Measurements from ENCODE around the gene SS18L1. TPM values are rescaled to one million over a fixed set of nuclear protein-coding genes. Genes with fewer than 3 reads are reported as not detected.

The SS18L1 gene
- total RNA-seq, 1 donor from 2014 or later: 9.7 TPM

DNA sequence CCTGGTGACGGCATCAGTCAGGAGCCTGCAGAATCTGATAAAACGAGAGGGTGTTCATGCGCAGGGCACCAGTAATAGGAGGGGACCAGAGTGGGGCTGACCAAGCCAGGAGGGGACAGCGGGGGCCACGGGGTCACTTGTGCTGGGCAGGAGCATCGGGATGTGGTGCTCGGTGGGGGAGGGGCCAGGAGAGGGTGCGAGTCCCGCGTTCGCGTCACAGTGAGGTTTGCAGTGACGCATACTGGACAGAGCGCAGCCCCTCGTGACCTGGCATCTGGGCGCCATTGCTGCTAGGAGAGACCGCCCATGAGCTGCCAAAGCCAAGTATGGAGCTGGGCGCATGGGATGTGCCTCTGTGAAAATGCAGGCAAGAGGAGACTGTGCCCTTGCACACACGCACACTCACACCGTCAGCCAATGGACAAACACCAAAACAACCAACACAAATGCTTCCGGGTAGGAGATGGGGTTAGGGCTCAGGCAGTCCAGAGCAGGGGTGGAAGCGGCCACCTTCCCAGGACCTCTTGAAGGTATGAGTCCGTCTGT, 25.4 kb downstream of the SS18L1 start:
- DNase-seq (ENCODE audit: low read depth, low spot score): no peak

GRCh38 chr20:62170536-62170935, 27.0 kb downstream of the SS18L1 start:
- DNase-seq (ENCODE audit: low read depth, low spot score): no peak

DNA sequence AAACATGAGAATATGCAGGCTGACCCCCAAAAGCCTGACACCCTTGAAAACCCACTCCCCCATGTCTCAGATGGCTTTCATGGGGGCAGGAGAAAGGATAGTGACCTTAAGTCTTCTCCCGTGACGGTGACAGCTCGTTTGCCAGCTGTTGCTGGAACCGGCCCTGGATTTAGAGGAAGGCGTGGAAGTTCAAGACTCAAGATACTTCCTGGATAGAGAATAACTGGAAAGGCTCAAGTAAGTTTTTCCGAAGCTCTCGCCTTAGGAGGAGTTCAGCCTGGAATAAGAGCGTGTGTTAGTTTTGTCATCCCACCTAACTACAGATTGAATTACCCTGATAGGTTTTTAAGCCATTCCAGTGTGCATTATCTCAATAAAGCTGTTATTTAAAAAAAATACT, 27.7 kb downstream of the SS18L1 start:
- peak; percentile 30 for DNase-seq (ENCODE audit: low read depth, low spot score)

- no peak for DNase-seq (ENCODE audit: low read depth, low spot score)
Measured at GRCh38 chr20:62172666-62173065, 29.1 kb downstream of the SS18L1 start.

GRCh38 chr20:62174021-62174804, 30.6 kb downstream of the SS18L1 start:
- no peak for DNase-seq (ENCODE audit: low read depth, low spot score)

DNA sequence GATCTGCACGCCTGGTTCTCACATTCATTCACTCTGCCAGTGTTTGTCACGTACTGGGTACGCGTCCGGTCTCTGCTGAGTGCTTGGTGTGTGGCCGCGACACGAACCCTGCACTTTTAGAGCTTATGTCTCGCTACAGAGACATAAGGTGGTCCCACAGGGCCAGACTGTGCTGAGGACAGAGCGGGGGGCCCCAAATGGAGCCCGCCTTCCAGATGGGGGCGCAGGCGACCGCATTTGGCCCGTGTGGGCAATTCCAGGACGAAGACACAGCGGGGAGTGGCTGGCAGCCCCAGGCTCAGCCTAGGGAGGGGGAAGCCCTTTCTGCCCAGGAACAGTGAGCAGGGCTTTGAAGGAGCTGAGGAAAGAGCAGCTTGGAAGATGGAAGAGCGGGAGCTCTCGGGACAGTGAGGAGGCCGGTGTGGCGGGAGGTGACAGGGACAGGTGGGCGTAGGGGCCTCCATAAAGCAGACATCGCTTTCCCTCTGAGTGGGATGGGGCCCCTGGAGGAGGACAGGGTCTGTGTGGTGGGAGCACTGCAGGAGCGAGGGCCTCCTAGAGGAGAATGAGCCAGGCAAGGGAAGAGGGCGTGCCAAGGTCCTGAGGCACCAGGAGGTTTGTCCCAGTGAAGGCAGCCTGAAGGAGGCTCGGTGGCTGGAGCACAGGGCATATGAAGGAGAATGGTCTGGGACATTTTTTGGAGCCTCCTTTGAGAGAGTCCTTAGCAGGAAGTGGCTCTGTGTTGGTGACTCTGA, 31.5 kb downstream of the SS18L1 start:
- DNase-seq (ENCODE audit: low read depth, low spot score): no peak

GRCh38 chr20:62175711-62176110, 32.1 kb downstream of the SS18L1 start:
- DNase-seq (ENCODE audit: low read depth, low spot score): no peak

GRCh38 chr20:62176866-62177265, 33.3 kb downstream of the SS18L1 start:
- no peak for DNase-seq (ENCODE audit: low read depth, low spot score)

- DNase-seq (ENCODE audit: low read depth, low spot score): no peak
Measured at GRCh38 chr20:62177307-62177706, 33.7 kb downstream of the SS18L1 start.

- DNase-seq (ENCODE audit: low read depth, low spot score): no peak
Measured at GRCh38 chr20:62178316-62179161, 35.0 kb downstream of the SS18L1 start.

- DNase-seq (ENCODE audit: low read depth, low spot score): no peak
Measured at GRCh38 chr20:62179162-62179504, 35.6 kb downstream of the SS18L1 start.

GRCh38 chr20:62181808-62182207, 38.2 kb downstream of the SS18L1 start:
- no peak for DNase-seq (ENCODE audit: low read depth, low spot score)

- DNase-seq (ENCODE audit: low read depth, low spot score): peak; percentile 79
Measured at GRCh38 chr20:62182469-62183425, 39.2 kb downstream of the SS18L1 start, which contains the start of gene MTG2. TSS of gene MTG2 (plus strand) at chr20:62183028. CDS start at chr20:62193421, 10,393 bp downstream.

GRCh38 chr20:62183426-62184142, 40.0 kb downstream of the SS18L1 start:
- no peak for DNase-seq (ENCODE audit: low read depth, low spot score)

DNA sequence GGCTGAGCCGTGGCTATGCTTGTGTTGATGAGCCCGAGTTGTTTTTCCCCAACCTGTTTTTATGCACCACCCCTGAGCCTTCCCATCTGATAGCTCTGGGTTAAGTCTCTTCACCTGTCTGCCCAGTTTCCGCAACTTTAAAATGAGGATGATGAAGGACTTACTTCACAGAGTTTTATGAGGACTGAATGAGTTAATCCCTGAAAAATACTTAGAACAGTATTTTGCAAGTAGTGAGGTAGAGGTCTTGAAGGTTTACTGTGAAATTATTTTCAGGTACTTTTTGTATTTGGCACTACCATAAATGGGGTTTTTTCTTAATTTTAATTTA, 42.5 kb downstream of the SS18L1 start:
- no peak for DNase-seq (ENCODE audit: low read depth, low spot score)

- DNase-seq (ENCODE audit: low read depth, low spot score): peak; percentile 33
Measured at GRCh38 chr20:62186887-62187866, 43.6 kb downstream of the SS18L1 start.

DNA sequence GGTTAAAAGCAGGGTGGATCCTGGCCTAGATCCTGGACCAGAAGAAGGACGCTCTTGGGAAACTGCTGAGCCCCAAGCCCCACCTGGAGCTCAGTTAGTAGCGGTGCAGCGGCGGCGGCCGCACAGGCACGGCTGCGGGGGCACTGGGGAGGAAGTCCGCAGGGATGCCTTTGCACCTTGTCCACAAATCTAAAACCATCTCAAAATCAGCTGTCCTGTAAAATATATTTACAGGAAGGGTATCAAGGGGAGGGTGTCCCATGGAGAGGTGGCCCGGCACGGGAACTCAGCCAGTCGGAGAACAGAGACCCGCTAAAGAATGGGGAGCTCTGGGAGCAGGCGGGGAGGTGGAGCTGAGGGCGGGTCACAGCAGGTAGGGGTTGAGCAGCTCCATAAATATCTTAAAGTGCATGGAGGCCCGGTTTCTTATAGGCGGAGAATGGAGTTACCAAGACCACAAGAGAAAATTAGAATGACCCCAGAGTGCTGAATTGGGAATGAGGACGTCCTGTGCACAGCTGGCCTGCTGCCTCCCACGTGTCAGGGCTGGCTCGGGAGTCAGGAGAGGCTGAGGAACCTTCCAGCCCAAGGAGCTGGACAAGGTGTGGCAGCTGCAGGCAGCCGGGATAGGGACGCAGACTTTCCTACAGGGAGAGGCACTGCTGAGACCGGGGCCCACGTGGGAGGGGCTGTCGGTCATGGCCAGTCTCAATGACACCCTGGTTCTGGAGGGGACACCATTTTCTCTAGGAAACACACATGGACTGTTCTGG, 47.3 kb downstream of the SS18L1 start:
- no peak for DNase-seq (ENCODE audit: low read depth, low spot score)
